OCI-LY1 (cell line): ENCODE data around the gene TAF7.
"Not testable (repeated sequence)": the region's sequence is repeated elsewhere in the genome, so short reads cannot be mapped to it uniquely, and the experiment has no call there.

Source experiments
- H2AFZ ChIP-seq: fragments of 200-600 bp; sonication (generic), shearing (Covaris generic); 2 replicates; pipeline ENCODE4 v1.6.0; 2014; ENCODE audit warnings: antibody characterized with exemption, mild to moderate bottlenecking, low read length
- H3F3A ChIP-seq: fragments of 200-600 bp; sonication (generic), shearing (Covaris generic); 2 replicates; pipeline ENCODE4 v1.6.0; 2014; ENCODE audit warnings: mild to moderate bottlenecking, antibody characterized with exemption, low read length, moderate library complexity; ENCODE audit not compliant: insufficient read depth
- H3K27ac ChIP-seq: fragments of 200-600 bp; sonication (generic); 2 replicates; pipeline ENCODE4 v1.5.1; 2014; ENCODE audit warnings: low read length, mixed run types, mild to moderate bottlenecking, low read depth; ENCODE audit not compliant: poor library complexity, severe bottlenecking
- H3K27me3 ChIP-seq: fragments of 200-600 bp; sonication (generic); 2 replicates; pipeline ENCODE4 v1.6.0; 2014; ENCODE audit warnings: antibody characterized with exemption, mild to moderate bottlenecking, low read length, moderate library complexity; ENCODE audit not compliant: insufficient read depth
- H3K36me3 ChIP-seq: fragments of 200-600 bp; sonication (generic); 2 replicates; pipeline ENCODE4 v1.6.1; 2014; ENCODE audit warnings: mild to moderate bottlenecking, antibody characterized with exemption, low read length, moderate library complexity, mixed read lengths; ENCODE audit not compliant: insufficient read depth
- H3K4me1 ChIP-seq: fragments of 200-600 bp; sonication (generic); 2 replicates; pipeline ENCODE4 v1.5.1; 2014; ENCODE audit warnings: mild to moderate bottlenecking, low read length, moderate library complexity; ENCODE audit not compliant: insufficient read depth, severe bottlenecking
- H3K4me2 ChIP-seq: fragments of 200-600 bp; sonication (generic), shearing (Covaris generic); 2 replicates; pipeline ENCODE4 v1.6.1; 2014; ENCODE audit warnings: low read length
- H3K4me3 ChIP-seq: fragments of 200-600 bp; sonication (generic); 2 replicates; pipeline ENCODE4 v1.5.1; 2014; ENCODE audit warnings: low read length, low read depth, mild to moderate bottlenecking, mixed read lengths; ENCODE audit not compliant: poor library complexity, severe bottlenecking
- H3K79me2 ChIP-seq: fragments of 200-600 bp; shearing (Covaris generic); 2 replicates; pipeline ENCODE4 v1.6.1; 2016; ENCODE audit warnings: mixed run types, low read length, mixed read lengths; ENCODE audit not compliant: insufficient read depth
- H3K9ac ChIP-seq: fragments of 200-600 bp; sonication (generic), shearing (Covaris generic); 2 replicates; pipeline ENCODE4 v1.6.1; 2014; ENCODE audit warnings: mild to moderate bottlenecking, low read length, mixed read lengths
- H3K9me2 ChIP-seq: fragments of 200-600 bp; sonication (generic), shearing (Covaris generic); 2 replicates; pipeline ENCODE4 v1.6.1; 2014; ENCODE audit warnings: low read depth, mild to moderate bottlenecking, low read length, mixed read lengths
- H3K9me3 ChIP-seq: fragments of 200-600 bp; shearing (Covaris generic); 2 replicates; pipeline ENCODE4 v1.6.1; 2014; ENCODE audit warnings: low read length, mixed read lengths
- H4K20me1 ChIP-seq: fragments of 200-600 bp; sonication (generic), shearing (Covaris generic); 2 replicates; pipeline ENCODE4 v1.6.0; 2016; ENCODE audit warnings: mild to moderate bottlenecking, low read length; ENCODE audit not compliant: insufficient read depth
- EZH2 ChIP-seq: fragments of 200-600 bp; sonication (generic), shearing (Covaris generic); IDR thresholded peaks from 2 replicates; pipeline ENCODE4 v1.8.0; 2017; ENCODE audit warnings: borderline replicate concordance, mixed run types, mild to moderate bottlenecking, antibody characterized with exemption, low read length, moderate library complexity, mixed read lengths
- TF ChIP-seq, protein P1 (sequence below): fragments of 200-600 bp; sonication (generic), shearing (Covaris generic); IDR thresholded peaks from 2 replicates; pipeline ENCODE4 v1.5.1; 2017; ENCODE audit warnings: mild to moderate bottlenecking, antibody characterized with exemption, low read length, moderate library complexity, mixed read lengths

The TAF7 gene

GRCh38 chr5:141342773-141343172, 22.2 kb upstream of the TAF7 start:
- H3K4me3 ChIP-seq, result no peak overlapping the region

GRCh38 chr5:141340781-141341354, 20.3 kb upstream of the TAF7 start:
- H3K36me3 ChIP-seq, H3K27me3 ChIP-seq, H3F3A ChIP-seq, H4K20me1 ChIP-seq, H3K4me3 ChIP-seq, H2AFZ ChIP-seq, H3K4me2 ChIP-seq, H3K79me2 ChIP-seq, H3K4me1 ChIP-seq, H3K27ac ChIP-seq, H3K9ac ChIP-seq, H3K9me2 ChIP-seq: not testable (repeated sequence)
- H3K9me3 ChIP-seq, result peaks cover 34% of the 10 kb centered on the region

More at GRCh38 chr5:141342773-141343172, 22.2 kb upstream of the TAF7 start:
- Histone ChIP-seq H4K20me1 (no peaks in the 10 kb centered on the region), H3K79me2 (no peaks in the 10 kb centered on the region), H2AFZ (no peak overlapping the region), H3K9me3 (peaks cover 30% of the 10 kb centered on the region), H3K36me3 (no peaks in the 10 kb centered on the region), H3K4me2 (no peak overlapping the region), H3K4me1 (no peaks in the 10 kb centered on the region), H3K27ac (no peak overlapping the region), H3K27me3 (no peaks in the 10 kb centered on the region), H3K9ac (no peak overlapping the region), H3F3A (no peaks in the 10 kb centered on the region), H3K9me2 (no peaks in the 10 kb centered on the region)
- TF ChIP-seq, protein P1, sequence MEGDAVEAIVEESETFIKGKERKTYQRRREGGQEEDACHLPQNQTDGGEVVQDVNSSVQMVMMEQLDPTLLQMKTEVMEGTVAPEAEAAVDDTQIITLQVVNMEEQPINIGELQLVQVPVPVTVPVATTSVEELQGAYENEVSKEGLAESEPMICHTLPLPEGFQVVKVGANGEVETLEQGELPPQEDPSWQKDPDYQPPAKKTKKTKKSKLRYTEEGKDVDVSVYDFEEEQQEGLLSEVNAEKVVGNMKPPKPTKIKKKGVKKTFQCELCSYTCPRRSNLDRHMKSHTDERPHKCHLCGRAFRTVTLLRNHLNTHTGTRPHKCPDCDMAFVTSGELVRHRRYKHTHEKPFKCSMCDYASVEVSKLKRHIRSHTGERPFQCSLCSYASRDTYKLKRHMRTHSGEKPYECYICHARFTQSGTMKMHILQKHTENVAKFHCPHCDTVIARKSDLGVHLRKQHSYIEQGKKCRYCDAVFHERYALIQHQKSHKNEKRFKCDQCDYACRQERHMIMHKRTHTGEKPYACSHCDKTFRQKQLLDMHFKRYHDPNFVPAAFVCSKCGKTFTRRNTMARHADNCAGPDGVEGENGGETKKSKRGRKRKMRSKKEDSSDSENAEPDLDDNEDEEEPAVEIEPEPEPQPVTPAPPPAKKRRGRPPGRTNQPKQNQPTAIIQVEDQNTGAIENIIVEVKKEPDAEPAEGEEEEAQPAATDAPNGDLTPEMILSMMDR, result no peak
- TF ChIP-seq EZH2, result no peak

DNA sequence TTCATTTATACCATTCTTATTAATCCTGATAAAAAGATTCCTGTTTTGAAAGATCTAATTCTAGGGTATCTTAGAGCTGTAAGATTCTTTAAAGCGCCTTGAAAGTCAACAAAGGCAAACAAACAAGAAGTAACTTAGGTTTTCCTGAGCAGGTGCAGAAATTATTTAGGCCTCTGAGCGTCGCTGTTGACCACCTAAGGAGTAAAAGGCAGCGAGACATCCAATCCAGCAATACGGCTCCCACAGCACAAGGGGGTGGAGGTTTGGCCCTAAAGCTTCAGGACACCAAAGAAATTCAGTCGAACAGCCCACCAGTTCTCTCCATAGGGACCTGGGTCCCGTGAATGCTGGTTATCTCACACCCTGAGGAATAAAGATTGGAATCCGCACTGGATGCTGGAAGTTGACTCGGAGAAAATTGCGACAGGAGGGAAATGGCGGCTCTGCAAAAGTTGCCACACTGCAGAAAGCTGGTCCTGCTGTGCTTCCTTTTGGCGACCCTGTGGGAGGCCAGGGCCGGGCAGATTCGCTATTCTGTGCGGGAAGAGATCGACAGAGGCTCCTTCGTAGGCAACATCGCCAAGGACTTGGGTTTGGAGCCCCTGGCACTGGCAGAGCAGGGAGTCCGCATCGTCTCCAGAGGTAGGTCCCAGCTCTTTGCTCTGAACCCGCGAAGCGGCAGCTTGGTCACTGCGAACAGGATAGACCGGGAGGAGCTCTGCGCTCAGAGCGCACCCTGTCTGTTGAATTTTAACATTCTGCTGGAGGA, 18.1 kb upstream of the TAF7 start, which contains the start of gene PCDHGA2:
Gene PCDHGA2, plus strand, starts transcription at position 223 of the 769 bp plus-strand sequence.
- no peaks in the 10 kb centered on the region for H4K20me1 ChIP-seq
- H3K9me3 ChIP-seq, result peaks cover 39% of the 10 kb centered on the region
- no peak within 1 kb of the TSS for H3K4me3 ChIP-seq
- H2AFZ ChIP-seq, result no peak within 1 kb of the TSS
- no peaks in the 10 kb centered on the region for H3K27me3 ChIP-seq
- H3K27ac ChIP-seq, result no peak within 1 kb of the TSS
- H3K9ac ChIP-seq, result no peak within 1 kb of the TSS
- H3K9me2 ChIP-seq, result no peaks in the 10 kb centered on the region
- peaks cover 6% of the 10 kb centered on the region for H3K4me1 ChIP-seq
- no peaks in the 10 kb centered on the region for H3K79me2 ChIP-seq
- TF ChIP-seq EZH2, result no peak
- TF ChIP-seq, protein P1, result peak; percentile 40; the same call in 1 of the 2 replicates
- no peaks in the 10 kb centered on the region for H3K36me3 ChIP-seq
- no peak within 1 kb of the TSS for H3K4me2 ChIP-seq
- no peaks in the 10 kb centered on the region for H3F3A ChIP-seq

DNA sequence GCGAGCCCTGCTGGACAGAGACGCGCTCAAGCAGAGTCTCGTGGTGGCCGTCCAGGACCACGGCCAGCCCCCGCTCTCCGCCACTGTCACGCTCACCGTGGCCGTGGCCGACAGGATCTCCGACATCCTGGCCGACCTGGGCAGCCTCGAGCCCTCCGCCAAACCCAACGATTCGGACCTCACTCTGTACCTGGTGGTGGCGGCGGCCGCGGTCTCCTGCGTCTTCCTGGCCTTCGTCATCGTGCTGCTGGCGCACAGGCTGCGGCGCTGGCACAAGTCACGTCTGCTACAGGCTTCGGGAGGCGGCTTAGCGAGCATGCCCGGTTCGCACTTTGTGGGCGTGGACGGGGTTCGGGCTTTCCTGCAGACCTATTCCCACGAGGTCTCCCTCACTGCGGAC, 12.0 kb upstream of the TAF7 start:
- H3K9me3 ChIP-seq, result peaks cover 19% of the 10 kb centered on the region

More for the DNA sequence above, 12.0 kb upstream of the TAF7 start:
- H3K27me3 ChIP-seq, H3K4me2 ChIP-seq, H3K9ac ChIP-seq, H3K27ac ChIP-seq, H3K9me2 ChIP-seq, H3K4me1 ChIP-seq, H4K20me1 ChIP-seq, H2AFZ ChIP-seq, H3F3A ChIP-seq, H3K79me2 ChIP-seq, H3K4me3 ChIP-seq, H3K36me3 ChIP-seq: not testable (repeated sequence)
